Measurements from ENCODE around the gene STK11. TPM values are rescaled to one million over a fixed set of nuclear protein-coding genes. Genes with fewer than 3 reads are reported as not detected.
A peak's percentile ranks its signal among the peaks of the same experiment; 100 is the strongest.

Gene STK11
- total and polyA plus RNA-seq, 2 of the 4 experiments (the other 2 are of a cell fraction), result 39.3 to 42.8 TPM

DNA sequence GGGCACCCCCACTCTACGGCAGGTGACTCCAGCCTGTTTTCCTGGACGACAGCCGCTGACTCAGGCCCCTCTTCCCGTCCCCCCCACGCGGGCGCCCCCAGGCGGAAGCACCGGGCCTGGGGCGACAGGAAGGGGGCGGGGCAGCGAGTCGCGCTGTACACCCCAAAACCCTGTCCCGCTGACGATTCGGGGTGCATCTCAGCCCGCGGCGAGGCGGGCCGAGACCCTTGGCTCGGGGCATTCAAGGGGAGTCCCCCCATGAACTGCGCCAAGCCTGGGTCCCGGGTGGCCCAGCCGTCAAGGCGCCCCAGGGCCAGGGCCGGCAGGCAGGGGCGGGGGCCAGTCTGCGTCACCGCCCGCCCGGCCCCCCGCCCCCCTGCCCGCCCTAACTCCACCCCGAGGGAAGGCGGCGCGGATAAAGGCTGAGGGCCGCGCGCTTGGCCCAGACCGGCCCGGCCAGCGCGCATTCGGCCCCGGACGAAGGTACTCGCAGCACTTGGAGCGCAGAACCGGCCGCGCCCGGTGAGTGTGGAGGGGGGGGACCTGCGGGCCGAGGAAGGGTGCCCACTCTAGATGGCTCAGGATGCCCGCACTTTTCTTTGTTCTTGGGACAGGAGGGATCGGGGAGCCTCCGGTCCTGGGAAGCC is 42.7 kb downstream of the STK11 start, which contains the start of gene MIDN (continued):
- TF ChIP-seq RAD21 (IDR thresholded peaks at IDR 0.05; ENCODE audit: low read length), result no peak
- TF ChIP-seq SMC3 (IDR thresholded peaks at IDR 0.05; ENCODE audit: low read depth, low read length), result no peak

DNA sequence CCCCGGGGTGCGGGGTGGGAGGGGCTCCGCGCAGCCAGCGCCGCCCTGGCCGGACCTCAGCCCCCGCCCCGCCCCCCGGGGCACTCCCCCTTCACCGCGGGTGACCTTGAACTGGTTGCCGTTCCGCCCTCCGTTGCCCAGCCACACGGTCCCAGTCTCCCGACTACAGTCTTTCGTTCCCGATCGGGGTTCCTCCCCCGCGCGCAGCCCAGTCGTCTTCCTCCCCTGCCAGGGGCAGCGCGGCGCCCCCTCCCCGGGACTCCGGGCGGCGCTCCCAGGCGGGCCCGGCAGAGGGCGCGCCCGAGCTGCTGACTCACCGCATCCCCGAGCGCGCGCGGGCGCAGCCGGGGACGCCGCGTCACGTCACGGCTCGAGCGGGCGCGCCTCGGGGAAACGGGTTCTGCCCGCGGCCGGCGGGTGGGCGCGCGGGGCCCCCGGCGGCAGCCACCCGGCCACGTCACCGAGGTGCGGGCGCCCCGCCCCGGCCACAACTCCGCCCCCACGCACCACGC is 43.3 kb downstream of the STK11 start:
- Histone ChIP-seq H3K14ac (replicated peaks; ENCODE audit: low read depth, low read length) (peak overlapping the region; percentile 98), H4K5ac (ENCODE audit: low read depth, low read length) (no peak overlapping the region), H3K27me3 (ENCODE audit: control insufficient read depth, insufficient read depth, low read length) (no peaks in the 10 kb centered on the region), H3K4ac (ENCODE audit: low read depth, low read length) (peak overlapping the region; percentile 95), H3K4me1 (ENCODE audit: control insufficient read depth, insufficient read depth, low read length) (peaks cover 16% of the 10 kb centered on the region), H3K9me3 (ENCODE audit: control insufficient read depth, insufficient read depth, low read length) (no peaks in the 10 kb centered on the region), H2AK9ac (replicated peaks; ENCODE audit: low read depth, low read length, poor library complexity) (peak overlapping the region; percentile 100), H3K23ac (ENCODE audit: low read depth, low read length) (peak overlapping the region; percentile 78), H3K4me2 (ENCODE audit: low read depth, low read length) (no peak overlapping the region; the same call in 1 of the 2 replicates), H3K18ac (ENCODE audit: low read depth, low read length) (peak overlapping the region; percentile 20; the same call in 1 of the 2 replicates), H2BK5ac (ENCODE audit: low read depth, low read length, poor library complexity, severe bottlenecking) (peak overlapping the region; percentile 97), H4K91ac (ENCODE audit: insufficient read depth, low read depth, low read length) (peak overlapping the region; percentile 81), H2BK120ac (ENCODE audit: low read depth, low read length) (peak overlapping the region; percentile 94; the same call in 1 of the 2 replicates), H4K20me1 (ENCODE audit: insufficient read depth, low read length) (peaks cover 58% of the 10 kb centered on the region), H3K9ac (ENCODE audit: low read depth, low read length) (peak overlapping the region; percentile 94), H3K56ac (ENCODE audit: extremely low read depth, insufficient read depth, low read length) (peak overlapping the region; percentile 90), H2AFZ (replicated peaks; ENCODE audit: low read length, poor library complexity) (peak overlapping the region; percentile 94), H3K27ac (ENCODE audit: insufficient read depth, low read length) (peak overlapping the region; percentile 98), H2AK5ac (ENCODE audit: low read depth, low read length) (peak overlapping the region; percentile 98), H2BK20ac (ENCODE audit: low read depth, low read length) (no peak overlapping the region), H3K36me3 (ENCODE audit: control insufficient read depth, insufficient read depth, low read length) (peaks cover 24% of the 10 kb centered on the region), H2BK15ac (ENCODE audit: low read depth, low read length) (no peak overlapping the region), H3K4me3 (ENCODE audit: insufficient read depth, low read depth, low read length) (peak overlapping the region; percentile 93), H3K79me1 (ENCODE audit: low read depth in 1 of 2, low read length in 2 of 2) (peaks cover 0 to 36% of the 10 kb centered on the region in 2 experiments; a peak in 2 of 4 replicates), H3K9me1 (ENCODE audit: insufficient read depth, low read length) (no peaks in the 10 kb centered on the region), H4K8ac (ENCODE audit: low read depth in 2 of 2, low read length in 2 of 2) (peak overlapping the region in 1 of 2 experiments; percentile 82; a peak in 1 of 4 replicates)
- TSS peak; percentile 40 for BruUV-seq (replicated peaks)
- WGBS, 2 experiments (ENCODE audit: extremely low coverage in 2 of 2, insufficient read length in 1 of 2), result no CpG with 5 or more reads among the region's 74 CpGs
- POLR2A ChIA-PET (ENCODE audit: unreplicated experiment), result interaction anchor here (1.0 kb wide), 1 partner anchor 20 kb away, joined by 3 read pairs; no protein-coding TSS in a partner anchor
- intact Hi-C loops (cut with micrococcal nuclease) (loop anchor here (1.0 kb wide), 2 partner anchors 17 to 20 kb away; partner anchors contain the start of gene CIRBP), dilution Hi-C loops (cut with HindIII; ENCODE audit: low sequenced_read_pairs, unreplicated experiment) (no loop called here), in situ Hi-C loops (cut with MboI; ENCODE audit: low sequenced_read_pairs) (no loop called here)
- CTCF ChIA-PET, result no interaction called here
- DNase-seq, result peak; percentile 70
- ATAC-seq (ENCODE audit: low read depth), result peak; percentile 28
- TF ChIP-seq CEBPB (IDR thresholded peaks at IDR 0.05; ENCODE audit: low read depth, low read length) (no peak), RCOR1 (IDR thresholded peaks at IDR 0.05; ENCODE audit: insufficient replicate concordance, low read length) (no peak), MAFK (IDR thresholded peaks at IDR 0.05; ENCODE audit: low read depth, low read length) (no peak), BHLHE40 (IDR thresholded peaks at IDR 0.05; ENCODE audit: low read depth, low read length) (no peak), FOS (IDR thresholded peaks at IDR 0.05; ENCODE audit: low read depth, low read length) (peak; percentile 60), RFX5 (IDR thresholded peaks at IDR 0.05; ENCODE audit: low read depth, low read length) (no peak), SMC3 (IDR thresholded peaks at IDR 0.05; ENCODE audit: low read depth, low read length) (0 out of 2 replicates have a peak, but pooled peaks have one; percentile 5), NFE2L2 (IDR thresholded peaks at IDR 0.05; ENCODE audit: low read depth, low read length) (peak; percentile 48; the same call in 1 of the 2 replicates), CHD1 (IDR thresholded peaks at IDR 0.05; ENCODE audit: low read depth, low read length) (no peak; the same call in 1 of the 2 replicates), MXI1 (IDR thresholded peaks at IDR 0.05; ENCODE audit: borderline replicate concordance, low read depth, low read length) (no peak), RAD21 (IDR thresholded peaks at IDR 0.05; ENCODE audit: low read length) (0 out of 2 replicates have a peak, but pooled peaks have one; percentile 18), POLR2A (IDR thresholded peaks at IDR 0.05; ENCODE audit: low read depth, low read length) (peak; percentile 69), MAZ (IDR thresholded peaks at IDR 0.05; ENCODE audit: borderline replicate concordance, low read depth, low read length) (no peak; the same call in 1 of the 2 replicates)
- TF ChIP-seq, protein P1, sequence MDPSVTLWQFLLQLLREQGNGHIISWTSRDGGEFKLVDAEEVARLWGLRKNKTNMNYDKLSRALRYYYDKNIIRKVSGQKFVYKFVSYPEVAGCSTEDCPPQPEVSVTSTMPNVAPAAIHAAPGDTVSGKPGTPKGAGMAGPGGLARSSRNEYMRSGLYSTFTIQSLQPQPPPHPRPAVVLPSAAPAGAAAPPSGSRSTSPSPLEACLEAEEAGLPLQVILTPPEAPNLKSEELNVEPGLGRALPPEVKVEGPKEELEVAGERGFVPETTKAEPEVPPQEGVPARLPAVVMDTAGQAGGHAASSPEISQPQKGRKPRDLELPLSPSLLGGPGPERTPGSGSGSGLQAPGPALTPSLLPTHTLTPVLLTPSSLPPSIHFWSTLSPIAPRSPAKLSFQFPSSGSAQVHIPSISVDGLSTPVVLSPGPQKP (IDR thresholded peaks at IDR 0.05; ENCODE audit: borderline replicate concordance, low read depth, low read length), result no peak

Data from IMR-90 (cell line).